NCI-H1105 treated with DMSO at 0.1 percent for 48 hours (cell line): ENCODE measurements around the gene ABHD2.

Source experiments
- DNase-seq: peaks from one replicate; lab custom pipeline; 2025; lab: John Stamatoyannopoulos, UW

Gene ABHD2

DNA sequence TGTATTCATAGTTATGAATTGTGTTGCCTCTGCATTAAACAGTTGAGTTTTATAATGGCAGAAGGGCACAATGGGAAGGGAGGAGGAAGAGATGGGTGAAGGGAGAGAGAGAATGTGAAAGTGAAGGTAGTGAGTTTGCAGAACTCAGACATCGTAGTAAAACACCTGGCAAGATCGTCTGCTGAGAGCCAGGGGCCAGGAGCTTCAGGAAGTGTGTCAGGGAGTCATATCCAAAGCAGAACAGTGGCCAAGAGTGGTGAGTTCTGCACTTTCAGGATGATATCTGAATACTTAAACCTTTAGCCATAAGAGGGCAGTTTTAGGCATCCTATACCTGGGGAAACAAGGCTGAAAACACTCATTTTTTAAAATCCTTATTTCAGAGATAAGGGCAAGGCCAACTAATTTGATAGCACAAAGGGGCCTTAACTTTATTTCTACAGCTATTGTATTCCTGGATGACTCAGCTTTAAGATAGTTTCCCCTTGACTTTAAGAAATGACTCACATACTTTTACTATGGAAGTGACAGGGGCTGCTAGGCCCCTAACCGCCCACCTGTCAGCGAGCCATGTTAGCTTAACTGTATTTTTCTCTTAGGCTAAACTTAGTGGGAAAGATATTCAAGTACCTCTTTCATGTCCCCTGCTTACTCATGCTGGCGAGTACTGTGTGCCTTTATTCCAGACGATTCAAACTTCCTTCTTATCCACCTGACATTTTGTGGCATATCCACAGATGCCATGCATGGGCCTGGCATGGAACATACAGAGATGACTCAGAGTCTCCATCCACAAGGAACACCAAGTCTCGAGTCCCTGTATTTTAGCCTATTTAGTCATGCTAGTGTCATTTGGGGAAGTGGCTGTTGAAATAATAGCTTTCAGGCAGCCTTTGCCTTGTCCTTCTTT lies 79.3 kb downstream of the ABHD2 start:
- no peak for DNase-seq

DNA sequence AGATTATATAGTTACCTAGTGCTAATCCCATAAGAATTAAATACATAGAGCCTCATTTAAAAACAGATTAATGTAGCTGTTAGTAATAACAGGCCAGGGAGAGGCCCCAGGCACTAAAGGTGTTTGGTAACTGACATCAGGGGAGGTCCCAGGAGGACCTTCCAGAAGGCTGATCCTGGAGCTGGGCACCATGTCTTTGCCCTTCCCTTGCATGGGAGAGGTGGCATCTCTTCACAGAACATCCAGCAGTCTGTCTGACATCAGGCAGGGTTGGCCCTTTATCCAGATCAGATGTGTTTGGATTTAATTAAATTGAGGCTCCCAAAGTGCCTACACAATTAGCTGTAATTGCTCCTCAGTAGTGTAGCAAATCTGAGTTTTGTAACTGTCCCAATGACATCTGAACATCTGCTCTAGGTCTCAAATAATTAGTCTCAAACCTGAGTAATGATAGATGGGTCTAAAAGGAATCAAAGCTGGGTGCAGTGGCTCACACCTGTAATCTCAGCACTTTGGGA lies 80.1 kb downstream of the ABHD2 start:
- DNase-seq, result no peak

DNA sequence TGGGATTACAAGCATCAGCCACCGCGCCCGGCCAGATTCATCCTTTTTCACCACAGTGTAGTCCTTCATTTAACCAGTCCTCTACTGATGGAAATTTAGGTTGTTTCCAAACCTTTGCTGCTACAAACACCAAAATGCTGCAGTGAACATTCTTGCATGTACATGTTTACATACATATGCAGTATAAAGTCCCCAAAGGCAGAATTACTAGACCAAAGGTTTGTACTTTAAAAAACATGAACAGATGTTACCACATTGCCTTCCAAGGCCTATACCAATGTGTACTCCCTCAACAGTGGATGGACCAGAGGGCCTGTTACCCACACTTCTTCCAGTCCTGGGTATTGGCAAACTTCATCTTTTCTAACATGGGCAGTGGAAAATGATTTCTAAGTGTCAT lies 82.1 kb downstream of the ABHD2 start:
- no peak for DNase-seq

DNA sequence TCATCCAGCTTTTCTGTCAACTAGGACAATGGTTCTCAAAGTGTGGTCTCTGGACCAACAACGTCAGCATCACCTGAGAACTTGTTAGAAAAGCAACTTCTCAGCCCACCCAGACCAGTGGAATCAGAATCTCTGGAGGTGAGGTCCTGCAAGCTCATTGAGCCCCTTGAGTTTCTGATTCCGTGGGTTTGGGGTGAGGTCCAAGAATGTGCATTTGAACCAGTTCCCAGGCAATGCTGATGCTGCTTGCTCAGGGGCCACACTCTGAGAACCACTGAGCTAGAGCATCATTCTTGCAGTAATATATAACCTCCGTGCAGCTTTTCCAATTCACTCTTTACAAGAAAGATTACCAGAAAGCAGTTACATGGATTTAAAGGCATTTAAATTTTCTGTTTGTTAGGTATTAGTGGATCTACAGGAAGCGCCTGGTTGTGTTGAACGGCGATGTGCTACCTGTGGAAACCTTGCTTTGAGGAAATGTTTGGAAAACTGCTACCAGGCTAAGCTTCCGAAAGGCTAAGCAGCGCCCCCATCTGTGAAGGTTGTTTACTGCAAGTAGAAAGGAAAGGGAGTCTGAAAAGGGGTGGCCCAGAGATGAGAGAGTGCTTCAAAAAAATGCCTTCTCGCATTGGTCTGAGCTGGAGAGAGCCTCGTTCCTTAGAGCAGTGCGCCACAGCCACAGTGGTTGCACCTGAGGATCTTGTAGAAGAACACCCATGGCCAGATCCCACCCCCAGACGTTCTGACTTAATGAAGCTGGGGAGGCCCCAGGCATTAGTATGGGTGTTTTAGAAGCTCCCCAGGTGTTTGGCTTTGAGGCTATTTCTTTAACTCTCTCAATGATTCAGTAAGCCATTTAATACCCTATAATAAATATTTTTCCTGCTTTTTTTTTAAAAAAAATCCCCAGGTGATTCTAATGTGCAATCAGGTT lies 83.1 kb downstream of the ABHD2 start:
- peak; percentile 0 for DNase-seq

DNA sequence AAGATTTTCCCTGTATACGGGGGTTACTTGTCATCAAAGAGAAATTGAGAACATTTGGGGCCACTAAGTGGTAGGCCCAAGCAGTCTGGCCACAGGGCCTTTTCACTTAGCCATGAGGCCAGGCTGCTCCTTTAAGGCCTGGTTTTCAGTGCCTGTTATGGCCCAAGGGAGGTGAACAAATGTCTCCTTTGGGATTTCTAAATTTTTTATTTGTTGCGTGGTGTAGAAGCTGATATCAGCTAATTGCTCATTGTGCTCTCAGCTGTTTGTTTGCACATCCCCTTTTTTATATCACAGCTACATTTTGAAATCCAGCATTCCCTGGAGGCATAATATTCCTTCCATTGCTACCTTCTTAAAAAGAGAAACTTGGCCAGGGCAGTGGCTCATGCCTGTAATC lies 84.7 kb downstream of the ABHD2 start:
- no peak for DNase-seq

DNA sequence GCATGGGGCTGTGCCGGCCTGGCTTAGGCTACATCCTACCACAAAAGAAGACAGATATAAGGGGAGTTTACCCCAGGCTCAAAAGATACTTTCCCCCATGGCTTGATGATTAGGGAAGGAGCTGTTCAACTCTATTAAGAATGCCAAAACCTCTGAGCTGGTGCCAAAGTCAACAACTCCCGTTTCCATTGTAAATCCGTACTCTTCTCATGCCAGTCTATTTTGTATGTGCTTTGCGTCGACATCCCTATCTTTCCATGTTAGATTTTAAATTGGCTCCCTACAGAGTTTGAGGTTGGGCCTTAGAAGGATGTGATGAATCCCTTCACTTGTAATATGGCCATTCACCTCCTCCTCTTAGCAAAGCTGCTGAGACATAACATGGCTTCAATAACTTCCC lies 86.2 kb downstream of the ABHD2 start:
- peak; percentile 10 for DNase-seq

DNA sequence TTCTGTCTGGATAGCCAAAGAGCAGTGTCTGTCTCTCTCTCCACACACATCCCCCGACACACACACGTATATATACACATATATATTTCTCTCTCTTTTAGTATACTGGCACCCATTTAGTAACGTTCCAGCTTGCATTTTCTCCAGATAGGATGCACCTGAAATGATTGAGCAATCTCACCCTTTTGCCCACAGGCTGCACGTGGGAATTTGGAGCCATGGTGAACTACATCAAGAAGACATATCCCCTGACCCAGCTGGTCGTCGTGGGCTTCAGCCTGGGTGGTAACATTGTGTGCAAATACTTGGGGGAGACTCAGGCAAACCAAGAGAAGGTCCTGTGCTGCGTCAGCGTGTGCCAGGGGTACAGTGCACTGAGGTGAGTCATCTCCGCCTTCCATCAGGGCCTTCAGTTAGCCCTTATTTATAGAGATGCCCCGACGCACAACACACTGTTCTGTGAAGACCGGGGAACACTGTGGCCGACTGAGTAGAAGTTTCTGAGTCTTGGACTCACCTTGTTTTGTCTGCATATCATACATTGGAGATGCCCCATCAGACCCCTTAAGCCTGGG lies 87.4 kb downstream of the ABHD2 start:
- DNase-seq, result no peak

DNA sequence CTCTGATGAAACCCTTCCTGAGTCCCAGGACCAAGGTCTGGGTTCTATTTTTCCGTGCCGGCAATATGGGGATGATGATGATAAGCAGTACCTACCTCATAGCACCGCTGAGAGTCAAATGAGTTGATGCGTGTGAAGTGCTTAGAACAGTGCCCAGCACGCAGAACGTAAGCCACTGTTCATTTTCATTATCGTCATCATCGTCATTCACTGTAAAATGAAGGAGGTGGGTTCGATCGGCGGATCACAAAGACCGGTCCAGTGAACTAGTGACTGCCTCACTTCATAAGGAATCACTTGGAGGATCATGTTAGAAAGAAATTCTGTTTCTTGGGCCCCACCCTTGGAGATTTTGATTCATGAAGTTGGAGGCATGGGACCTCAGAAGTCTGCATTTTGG lies 88.9 kb downstream of the ABHD2 start:
- DNase-seq, result no peak

DNA sequence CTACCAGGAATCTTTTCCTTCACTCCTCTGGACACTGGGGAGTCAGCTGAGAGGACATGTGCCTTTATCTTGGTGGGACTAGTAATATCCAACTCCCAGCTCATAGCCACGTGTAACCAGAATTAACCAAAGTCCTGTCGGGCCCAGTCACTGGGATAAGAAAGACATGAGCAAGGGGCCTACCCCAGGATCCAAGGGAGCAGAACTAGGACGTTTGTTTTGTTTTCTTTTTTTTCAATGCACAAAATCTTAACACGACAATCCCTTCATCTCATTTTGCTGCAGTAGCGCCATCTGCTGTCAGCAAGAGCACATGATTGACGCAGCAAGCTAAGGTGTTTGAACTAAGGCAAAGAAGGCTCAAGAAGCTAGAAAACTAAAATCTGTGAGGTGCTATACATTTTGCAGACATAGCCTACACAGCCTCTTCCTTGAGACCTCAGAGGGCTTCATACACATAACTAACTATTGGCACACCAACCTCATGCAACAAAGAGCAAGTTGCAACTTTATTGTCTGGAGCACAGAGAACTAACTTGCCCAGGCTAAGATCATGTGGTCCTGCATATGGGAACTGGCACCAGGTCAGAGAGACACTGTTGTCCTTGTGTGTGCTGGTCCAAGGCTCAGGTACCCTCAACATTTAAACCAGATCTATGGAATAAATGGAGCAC lies 89.5 kb downstream of the ABHD2 start:
- peak; percentile 8 for DNase-seq

DNA sequence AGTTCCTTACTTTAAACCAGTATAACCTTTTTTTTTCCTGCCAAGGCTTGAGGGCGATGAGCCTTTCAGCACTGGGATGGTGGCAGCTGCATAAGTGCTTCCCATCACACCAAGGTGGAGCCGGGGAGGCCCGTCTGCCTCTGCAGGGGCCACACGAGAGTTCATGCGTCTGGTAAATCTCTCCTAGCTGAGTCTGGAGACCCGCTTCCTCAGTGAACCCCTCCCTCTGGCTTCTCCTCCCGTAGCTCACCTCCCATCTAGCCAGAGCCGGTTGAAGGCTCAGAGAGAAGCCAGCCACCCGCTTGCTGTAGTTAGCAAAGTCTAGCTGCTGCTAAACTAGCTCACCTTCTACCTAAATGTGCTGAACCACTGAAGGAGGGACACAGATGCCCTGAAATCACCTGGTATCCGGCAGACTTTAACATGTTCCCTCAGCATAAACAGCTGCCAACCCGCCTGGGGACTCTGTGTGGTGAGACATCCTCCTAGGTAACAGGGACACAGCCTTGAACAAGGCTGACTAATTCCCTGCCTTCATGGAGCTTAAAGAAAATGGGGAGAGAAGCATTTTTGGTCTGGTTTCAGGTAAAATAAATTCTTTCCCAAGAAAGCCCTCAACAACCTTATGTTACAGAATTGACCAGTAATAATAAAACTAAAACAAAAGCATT lies 90.2 kb downstream of the ABHD2 start:
- DNase-seq, result no peak

DNA sequence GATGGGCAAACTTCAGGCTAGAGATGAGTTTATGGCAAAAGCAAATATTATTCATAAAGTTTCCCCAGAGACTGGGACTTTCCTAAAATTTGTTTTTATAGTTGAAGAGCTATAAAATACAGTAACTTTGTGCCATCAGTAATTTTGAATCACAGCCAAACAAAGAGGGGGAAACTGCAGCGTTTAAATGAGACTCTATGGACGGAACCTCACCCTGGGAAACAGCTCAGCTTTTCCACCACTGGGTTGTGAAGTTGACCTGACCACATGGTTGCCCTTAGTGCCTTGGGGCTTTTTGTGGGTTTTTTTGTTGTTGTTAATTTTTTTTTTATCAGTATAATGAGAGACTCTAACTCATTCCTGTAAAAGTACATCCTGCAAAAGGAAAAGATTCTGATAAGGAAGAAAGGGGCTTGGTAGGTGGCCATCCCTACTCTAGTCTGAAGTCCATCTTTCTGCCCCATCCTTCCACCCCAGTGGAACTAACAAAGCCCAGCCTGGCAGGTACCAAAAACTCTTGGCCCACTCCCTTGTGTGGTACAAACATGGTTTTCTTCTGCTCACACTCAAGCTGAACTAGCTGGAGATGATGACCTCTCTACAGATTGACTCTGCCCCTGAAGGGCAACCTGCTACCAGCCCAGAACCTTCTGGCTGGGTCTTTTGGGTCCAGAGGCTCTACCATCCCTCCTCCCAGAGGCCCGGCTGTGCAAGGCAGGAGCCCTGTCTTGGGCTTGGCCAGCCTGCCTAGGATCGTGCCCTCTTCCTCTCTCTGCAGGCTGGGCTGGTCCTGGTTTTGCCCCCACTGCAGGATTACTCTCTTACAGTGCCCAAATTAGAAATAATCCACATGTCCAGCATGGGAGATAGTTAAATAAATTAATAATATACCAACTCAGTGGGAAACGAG lies 92.0 kb downstream of the ABHD2 start:
- no peak for DNase-seq

DNA sequence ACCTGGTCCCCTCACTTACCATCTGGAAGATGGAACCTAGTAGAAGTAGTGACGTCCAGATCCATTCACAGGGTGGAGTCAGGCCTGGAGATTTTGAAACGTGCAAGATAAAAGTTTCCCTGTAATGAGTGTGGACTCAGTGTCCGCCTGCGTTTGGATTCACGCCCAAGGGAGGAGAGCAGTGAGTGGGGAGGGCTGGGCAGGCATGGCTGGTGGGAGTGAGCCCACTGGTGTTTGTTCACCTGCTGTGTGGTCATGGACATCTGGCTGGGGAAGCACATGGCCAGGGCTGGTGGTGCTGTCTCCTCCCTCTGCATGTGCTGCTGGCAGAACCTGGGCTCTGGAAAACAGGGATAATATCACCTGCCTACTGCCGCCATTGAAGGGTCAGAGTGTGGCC lies 96.1 kb downstream of the ABHD2 start:
- DNase-seq, result no peak

DNA sequence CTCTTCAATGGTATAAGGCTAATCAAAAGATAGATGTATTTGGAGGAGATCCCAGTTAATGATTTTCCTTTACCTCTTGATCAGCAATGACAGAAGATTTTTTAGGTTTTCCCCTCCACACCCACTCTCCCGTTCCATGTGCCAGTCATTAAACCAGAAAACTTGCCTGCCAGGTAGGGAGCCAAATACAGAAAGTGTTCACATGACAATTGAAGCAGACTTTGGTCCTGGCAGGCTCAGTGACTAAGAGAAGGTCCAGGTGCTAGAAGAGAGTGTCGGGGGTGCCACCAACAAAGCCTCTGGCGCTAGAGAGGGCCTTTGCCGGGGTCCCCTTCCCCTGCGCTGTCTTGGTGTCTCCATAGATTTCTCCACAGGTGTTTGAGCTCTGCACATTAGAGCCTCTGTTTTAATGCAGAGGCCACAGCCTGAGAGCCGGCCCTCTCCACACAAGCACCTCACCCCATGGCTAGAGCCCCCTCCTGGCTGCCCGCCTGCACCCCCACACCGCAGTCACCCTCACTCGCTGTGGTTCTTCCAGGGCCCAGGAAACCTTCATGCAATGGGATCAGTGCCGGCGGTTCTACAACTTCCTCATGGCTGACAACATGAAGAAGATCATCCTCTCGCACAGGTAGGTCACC lies 96.8 kb downstream of the ABHD2 start:
- DNase-seq, result no peak

DNA sequence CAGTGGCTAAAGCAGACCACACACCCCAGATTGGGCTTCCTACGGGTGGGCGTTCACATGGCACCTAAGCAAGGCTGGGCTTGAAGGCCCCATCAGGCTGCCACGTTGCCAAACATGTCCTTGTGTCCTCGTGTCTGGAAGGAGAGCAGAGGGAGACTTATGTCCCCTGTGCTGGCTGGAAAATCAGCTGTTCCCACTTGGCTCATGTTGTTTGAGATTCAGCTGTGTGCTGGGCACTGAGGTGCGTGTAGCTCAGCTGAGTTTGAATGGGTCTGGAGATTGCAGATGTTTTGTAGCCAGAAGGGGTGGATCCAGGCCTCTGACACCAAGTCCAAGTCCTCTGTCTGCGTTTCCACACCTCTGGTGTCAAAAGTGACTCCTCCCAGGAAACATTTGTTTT lies 98.5 kb downstream of the ABHD2 start:
- no peak for DNase-seq

DNA sequence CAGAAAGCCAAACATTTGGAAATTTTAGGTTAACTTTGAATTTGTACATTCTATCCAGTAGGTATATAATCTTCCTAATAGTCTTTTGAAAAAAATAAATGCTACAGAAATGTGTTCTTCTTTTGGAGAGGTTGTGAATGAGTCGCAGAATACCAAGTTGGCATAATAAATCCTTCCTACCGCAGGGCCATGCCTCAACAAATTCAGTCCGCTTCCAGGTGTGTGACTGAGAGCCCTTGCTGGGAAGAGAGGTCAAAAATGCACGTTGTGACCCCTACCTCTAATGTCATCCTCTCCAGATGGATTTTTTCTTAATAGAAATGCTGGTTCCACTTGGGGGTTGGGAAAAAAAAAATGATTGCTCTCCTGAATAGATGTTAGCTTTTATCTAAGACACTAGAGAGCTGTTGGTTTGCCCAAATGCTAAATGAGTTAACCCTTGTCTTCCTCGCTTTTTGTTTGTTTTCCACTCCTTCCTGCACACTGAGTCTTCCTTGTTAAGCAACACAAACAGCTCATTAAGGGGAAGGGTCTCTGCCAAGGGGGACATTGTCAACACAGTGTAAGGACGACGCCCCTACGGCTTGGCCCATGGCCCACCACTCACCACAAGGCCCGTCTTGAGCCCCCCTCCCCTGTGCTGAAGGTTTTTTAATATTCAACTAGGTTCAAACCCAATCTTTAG lies 99.2 kb downstream of the ABHD2 start:
- DNase-seq, result no peak

DNA sequence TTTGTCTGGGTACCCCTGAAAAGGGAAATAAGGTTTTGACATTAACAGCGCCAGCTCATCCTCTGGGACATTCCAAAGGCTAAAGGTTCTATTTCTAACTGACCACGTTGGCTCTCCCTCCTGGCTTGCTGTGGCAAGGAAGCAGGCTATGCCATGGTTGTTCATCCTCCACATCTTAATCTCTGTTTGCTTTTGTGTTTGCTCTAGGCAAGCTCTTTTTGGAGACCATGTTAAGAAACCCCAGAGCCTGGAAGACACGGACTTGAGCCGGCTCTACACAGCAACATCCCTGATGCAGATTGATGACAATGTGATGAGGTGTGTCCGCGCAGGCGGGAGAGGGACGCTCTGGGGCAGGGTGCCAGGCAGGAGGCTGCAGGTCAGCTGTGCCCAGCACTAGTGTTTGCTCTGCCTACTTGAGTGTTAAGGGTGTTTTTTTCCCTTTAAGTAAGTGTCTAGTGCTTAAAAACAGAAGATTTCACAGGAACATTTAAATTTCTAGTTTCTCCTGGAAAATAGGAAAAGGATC lies 99.8 kb downstream of the ABHD2 start:
- DNase-seq, result no peak

DNA sequence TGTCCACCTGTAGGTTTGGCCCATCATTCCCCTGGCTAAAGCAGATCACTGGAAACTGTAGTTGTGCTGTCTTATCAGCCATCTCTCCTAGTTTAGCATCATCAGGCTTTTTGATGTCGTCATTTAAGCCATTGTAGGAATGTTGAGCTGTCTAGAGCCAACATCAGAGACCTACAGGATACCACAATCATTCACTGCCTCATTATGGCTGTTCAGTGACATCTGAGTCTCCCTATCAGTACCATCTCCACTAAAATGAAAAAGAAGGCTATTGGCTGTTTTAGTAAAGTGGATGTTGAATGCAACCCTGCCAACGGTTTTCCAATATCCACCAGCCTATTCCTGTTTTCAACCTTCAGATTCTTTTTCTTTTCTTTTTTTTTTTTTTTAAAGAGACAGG lies 103.9 kb downstream of the ABHD2 start:
- DNase-seq, result no peak

DNA sequence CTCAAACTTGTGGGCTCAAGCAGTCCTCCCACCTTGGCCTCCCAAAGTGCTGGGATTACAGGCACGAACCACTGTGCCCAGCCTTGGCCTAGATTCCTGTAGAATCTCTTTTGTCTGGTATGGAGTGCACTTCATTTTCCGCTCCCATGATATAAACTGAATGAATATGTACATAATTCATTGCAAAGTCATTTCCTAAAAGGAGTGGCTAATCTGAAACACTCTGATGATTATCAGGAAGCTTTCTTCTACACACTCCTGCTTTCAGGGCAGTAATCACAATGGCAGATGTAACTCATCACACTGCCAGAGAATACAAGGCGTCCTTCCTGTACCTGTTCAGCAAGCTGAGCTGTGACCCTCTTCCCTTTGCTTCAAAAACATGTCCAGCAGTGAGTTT lies 104.5 kb downstream of the ABHD2 start:
- DNase-seq, result no peak

DNA sequence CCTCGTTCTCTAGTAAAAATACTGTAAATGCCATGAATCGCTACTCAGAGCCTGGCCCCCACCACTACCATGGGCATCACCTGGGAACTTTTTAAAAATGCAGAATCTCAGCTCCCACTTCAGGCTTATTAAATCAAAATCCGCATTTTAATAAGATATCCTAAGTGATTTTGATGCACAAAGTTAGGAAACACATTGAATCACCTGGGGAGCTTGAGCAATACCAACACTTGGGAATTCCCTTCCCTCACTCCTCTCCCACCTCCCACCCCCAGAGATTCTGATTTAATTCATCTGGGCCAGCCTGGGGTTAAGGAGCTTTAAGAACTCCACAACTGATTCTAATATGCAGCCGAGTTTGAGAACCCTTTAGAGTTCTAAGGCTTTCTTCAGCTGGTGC lies 106.4 kb downstream of the ABHD2 start:
- DNase-seq, result no peak
